ENCODE data around the gene TMLHE. TPM values are rescaled to one million over a fixed set of nuclear protein-coding genes. Genes with fewer than 3 reads are reported as not detected.
"Not testable (repeated sequence)": the region's sequence is repeated elsewhere in the genome, so short reads cannot be mapped to it uniquely, and the experiment has no call there.

Gene TMLHE
- total and polyA plus RNA-seq, 2 of the 13 experiments (the other 11 are each of a cell fraction or from before 2014, with no cell fraction given) = 12.5 to 14.2 TPM

DNA sequence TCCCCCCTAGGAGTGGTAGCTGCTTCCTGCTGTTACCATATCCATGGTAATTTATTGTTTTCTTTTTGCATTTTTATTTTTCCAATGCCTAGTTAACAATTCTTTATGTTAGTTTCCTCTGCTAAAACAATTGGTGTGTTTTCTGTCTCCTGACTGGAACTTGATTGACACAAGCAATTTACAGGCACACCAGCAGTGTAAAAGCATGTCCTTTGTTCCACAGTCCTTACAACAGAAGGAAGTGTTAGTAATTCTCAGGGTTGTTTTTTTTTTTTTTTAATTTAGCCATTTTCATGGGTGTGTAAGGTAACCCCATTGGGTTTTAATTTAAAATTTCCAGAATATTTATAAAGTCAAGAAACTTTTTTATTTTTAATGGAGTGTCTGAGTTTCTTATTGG lies 25.0 kb upstream of the TMLHE start (continued):
- TF ChIP-seq, protein P1, sequence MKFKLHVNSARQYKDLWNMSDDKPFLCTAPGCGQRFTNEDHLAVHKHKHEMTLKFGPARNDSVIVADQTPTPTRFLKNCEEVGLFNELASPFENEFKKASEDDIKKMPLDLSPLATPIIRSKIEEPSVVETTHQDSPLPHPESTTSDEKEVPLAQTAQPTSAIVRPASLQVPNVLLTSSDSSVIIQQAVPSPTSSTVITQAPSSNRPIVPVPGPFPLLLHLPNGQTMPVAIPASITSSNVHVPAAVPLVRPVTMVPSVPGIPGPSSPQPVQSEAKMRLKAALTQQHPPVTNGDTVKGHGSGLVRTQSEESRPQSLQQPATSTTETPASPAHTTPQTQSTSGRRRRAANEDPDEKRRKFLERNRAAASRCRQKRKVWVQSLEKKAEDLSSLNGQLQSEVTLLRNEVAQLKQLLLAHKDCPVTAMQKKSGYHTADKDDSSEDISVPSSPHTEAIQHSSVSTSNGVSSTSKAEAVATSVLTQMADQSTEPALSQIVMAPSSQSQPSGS (CRISPR knock-in tag; IDR thresholded peaks at IDR 0.05) = no peak
- no peak for TF ChIP-seq SYNCRIP (IDR thresholded peaks at IDR 0.05; ENCODE audit: insufficient read depth, low read depth, low read length)
- TF ChIP-seq FOXM1 (CRISPR knock-in tag; IDR thresholded peaks at IDR 0.05) = no peak
- TF ChIP-seq, protein P2, sequence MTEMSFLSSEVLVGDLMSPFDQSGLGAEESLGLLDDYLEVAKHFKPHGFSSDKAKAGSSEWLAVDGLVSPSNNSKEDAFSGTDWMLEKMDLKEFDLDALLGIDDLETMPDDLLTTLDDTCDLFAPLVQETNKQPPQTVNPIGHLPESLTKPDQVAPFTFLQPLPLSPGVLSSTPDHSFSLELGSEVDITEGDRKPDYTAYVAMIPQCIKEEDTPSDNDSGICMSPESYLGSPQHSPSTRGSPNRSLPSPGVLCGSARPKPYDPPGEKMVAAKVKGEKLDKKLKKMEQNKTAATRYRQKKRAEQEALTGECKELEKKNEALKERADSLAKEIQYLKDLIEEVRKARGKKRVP (CRISPR knock-in tag; IDR thresholded peaks at IDR 0.05) = no peak

DNA sequence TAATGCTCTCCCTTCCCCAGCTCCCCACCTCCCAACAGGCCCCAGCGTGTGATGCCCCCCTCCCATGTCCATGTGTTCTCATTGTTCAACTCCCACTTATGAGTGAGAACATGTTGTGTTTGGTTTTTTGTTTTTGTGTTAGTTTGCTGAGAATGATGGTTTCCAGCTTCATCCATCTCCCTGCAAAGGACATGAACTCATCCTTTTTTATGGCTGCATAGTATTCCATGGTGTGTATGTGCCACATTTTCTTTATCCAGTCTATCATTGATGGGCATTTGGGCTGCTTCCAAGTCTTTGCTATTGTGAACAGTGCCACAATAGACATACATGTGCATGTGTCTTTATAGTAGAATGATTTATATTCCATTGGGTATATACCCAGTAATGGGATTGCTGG lies 22.3 kb upstream of the TMLHE start:
- H3K79me2 ChIP-seq (ENCODE audit: insufficient read depth, low read length); H3K9me3 ChIP-seq (ENCODE audit: low read length); H3K9ac ChIP-seq (ENCODE audit: insufficient read depth, low read depth, low read length); H4K20me1 ChIP-seq (ENCODE audit: insufficient read depth, low read length); FAIRE-seq; H2AFZ ChIP-seq (ENCODE audit: low read length); POLR2A ChIA-PET; CTCF ChIA-PET (ENCODE audit: low intra/inter-chr PET ratio, low total read pairs); H3K27ac ChIP-seq (ENCODE audit: extremely low read length, insufficient read depth, low read length); H3K27me3 ChIP-seq (ENCODE audit: control insufficient read depth in 1 of 2, insufficient read depth in 2 of 2, low read length in 2 of 2); BruUV-seq (replicated peaks); H3K4me3 ChIP-seq (replicated peaks in 1 of 3; ENCODE audit: insufficient read depth in 1 of 3, low read depth in 2 of 3, low read length in 3 of 3); in situ Hi-C loops (cut with HindIII; ENCODE audit: extremely low pct_ligation_motif_present, low pct_unique_long_range_greater_than_20kb); H3K4me2 ChIP-seq (ENCODE audit: low read depth, low read length); DNase-seq (ENCODE audit: low spot score); intact Hi-C loops (cut with micrococcal nuclease; ENCODE audit: unreplicated experiment); H3K36me3 ChIP-seq (replicated peaks in 1 of 2; ENCODE audit: control insufficient read depth in 1 of 2, insufficient read depth in 2 of 2, low read length in 2 of 2); H3K4me1 ChIP-seq (ENCODE audit: insufficient read depth, low read length); ATAC-seq: not testable (repeated sequence)
- 0% methylated on average over 1 of the region's 1 CpG for WGBS (ENCODE audit: low lambda C conversion rate)
